Endothelial cell (in vitro differentiated cells): Measurements from ENCODE around the gene KMT2E. TPM values are rescaled to one million over a fixed set of nuclear protein-coding genes. Genes with fewer than 3 reads are reported as not detected.
"Not testable (repeated sequence)": the region's sequence is repeated elsewhere in the genome, so short reads cannot be mapped to it uniquely, and the experiment has no call there.

ENCODE experiments used
- DNase-seq: peaks from one replicate; pipeline ENCODE4 v3.0.0; 2021; ENCODE audit warnings: low spot score
- H3K27ac Mint-ChIP-seq: one replicate; pipeline ENCODE4 v1.8.0; 2021; ENCODE audit warnings: mixed read lengths, inconsistent platforms; ENCODE audit not compliant: unreplicated experiment
- H3K27me3 Mint-ChIP-seq: one replicate; pipeline ENCODE4 v1.8.0; 2021; ENCODE audit warnings: mild to moderate bottlenecking, moderate library complexity, mixed read lengths, inconsistent platforms; ENCODE audit not compliant: unreplicated experiment
- H3K36me3 Mint-ChIP-seq: one replicate; pipeline ENCODE4 v1.8.0; 2021; ENCODE audit warnings: mild to moderate bottlenecking, low read depth, mixed read lengths, inconsistent platforms; ENCODE audit not compliant: unreplicated experiment
- H3K4me1 Mint-ChIP-seq: one replicate; pipeline ENCODE4 v1.8.0; 2021; ENCODE audit warnings: mild to moderate bottlenecking, mixed read lengths, inconsistent platforms; ENCODE audit not compliant: unreplicated experiment
- H3K4me3 Mint-ChIP-seq: one replicate; pipeline ENCODE4 v1.8.0; 2021; ENCODE audit warnings: mild to moderate bottlenecking, mixed read lengths, inconsistent platforms; ENCODE audit not compliant: unreplicated experiment
- H3K9me3 Mint-ChIP-seq: one replicate; pipeline ENCODE4 v1.8.0; 2021; ENCODE audit warnings: mixed read lengths, inconsistent platforms; ENCODE audit not compliant: unreplicated experiment
- total RNA-seq: library from RNA; stranded (reverse); fragmentation: NEBNext Ultra II Directional; extraction: Animal tissue kit (Norgen Biotek cat#: 25700); gene quantifications from one replicate; pipeline ENCODE4 v1.2.1, GENCODE V29; 2021; ENCODE audit not compliant: unreplicated experiment
- TF ChIP-seq, protein P1 (sequence below): fragments of 200-600 bp; sonication (generic); IDR thresholded peaks from one replicate; pipeline ENCODE4 v1.5.0; 2021; ENCODE audit warnings: antibody characterized with exemption; ENCODE audit not compliant: unreplicated experiment

The KMT2E gene
- total RNA-seq, 1 donor from 2014 or later = 71.0 TPM

- no peaks in the 10 kb centered on the region for H3K9me3 Mint-ChIP-seq
- H3K4me1 Mint-ChIP-seq = peaks cover 32% of the 10 kb centered on the region
- peaks cover 2% of the 10 kb centered on the region for H3K27me3 Mint-ChIP-seq
- peaks cover 4% of the 10 kb centered on the region for H3K36me3 Mint-ChIP-seq
- TF ChIP-seq, protein P1, sequence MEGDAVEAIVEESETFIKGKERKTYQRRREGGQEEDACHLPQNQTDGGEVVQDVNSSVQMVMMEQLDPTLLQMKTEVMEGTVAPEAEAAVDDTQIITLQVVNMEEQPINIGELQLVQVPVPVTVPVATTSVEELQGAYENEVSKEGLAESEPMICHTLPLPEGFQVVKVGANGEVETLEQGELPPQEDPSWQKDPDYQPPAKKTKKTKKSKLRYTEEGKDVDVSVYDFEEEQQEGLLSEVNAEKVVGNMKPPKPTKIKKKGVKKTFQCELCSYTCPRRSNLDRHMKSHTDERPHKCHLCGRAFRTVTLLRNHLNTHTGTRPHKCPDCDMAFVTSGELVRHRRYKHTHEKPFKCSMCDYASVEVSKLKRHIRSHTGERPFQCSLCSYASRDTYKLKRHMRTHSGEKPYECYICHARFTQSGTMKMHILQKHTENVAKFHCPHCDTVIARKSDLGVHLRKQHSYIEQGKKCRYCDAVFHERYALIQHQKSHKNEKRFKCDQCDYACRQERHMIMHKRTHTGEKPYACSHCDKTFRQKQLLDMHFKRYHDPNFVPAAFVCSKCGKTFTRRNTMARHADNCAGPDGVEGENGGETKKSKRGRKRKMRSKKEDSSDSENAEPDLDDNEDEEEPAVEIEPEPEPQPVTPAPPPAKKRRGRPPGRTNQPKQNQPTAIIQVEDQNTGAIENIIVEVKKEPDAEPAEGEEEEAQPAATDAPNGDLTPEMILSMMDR = no peak
- no peak overlapping the region for H3K4me3 Mint-ChIP-seq
- H3K27ac Mint-ChIP-seq = peak overlapping the region; percentile 65
- no peak for DNase-seq
Observed at GRCh38 chr7:105003275-105003674, 10.7 kb upstream of the KMT2E start.

DNA sequence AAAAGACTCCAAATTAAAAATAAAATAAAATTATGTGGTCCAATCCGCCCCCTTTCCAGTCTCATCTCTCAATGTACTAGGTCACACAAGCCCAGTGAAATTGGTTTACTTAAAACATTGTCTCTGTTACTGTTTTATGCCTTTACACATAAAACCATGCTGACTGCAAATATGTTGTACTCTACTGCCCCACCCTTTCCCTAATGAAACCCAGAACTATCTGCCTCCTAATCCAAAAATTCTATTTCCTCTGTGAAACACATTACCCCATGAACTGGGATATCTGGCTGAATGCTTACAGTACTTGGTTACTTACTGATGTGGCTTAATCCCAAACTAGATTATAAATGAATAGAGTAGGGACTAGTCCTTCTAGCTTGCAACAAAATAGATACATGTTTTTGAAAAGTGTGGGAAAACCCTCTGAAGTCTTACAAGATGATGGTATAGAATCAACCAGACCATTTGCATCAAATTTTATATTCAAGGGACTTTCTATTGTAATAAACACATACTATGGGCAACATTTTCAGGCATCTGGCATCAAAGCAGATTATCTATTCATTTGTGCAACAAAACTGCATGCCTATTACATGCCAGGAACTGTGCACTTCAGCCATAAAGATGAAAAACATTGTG lies 10.0 kb upstream of the KMT2E start:
- no peak overlapping the region for H3K4me3 Mint-ChIP-seq
- DNase-seq = no peak
- H3K27me3 Mint-ChIP-seq = peaks cover 2% of the 10 kb centered on the region
- TF ChIP-seq, protein P1 = no peak
- H3K4me1 Mint-ChIP-seq = peaks cover 30% of the 10 kb centered on the region
- no peak overlapping the region for H3K27ac Mint-ChIP-seq
- H3K9me3 Mint-ChIP-seq = no peaks in the 10 kb centered on the region
- H3K36me3 Mint-ChIP-seq = peaks cover 5% of the 10 kb centered on the region

- not testable (repeated sequence) for H3K9me3 Mint-ChIP-seq, DNase-seq, H3K4me3 Mint-ChIP-seq, H3K27me3 Mint-ChIP-seq, H3K36me3 Mint-ChIP-seq
- H3K27ac Mint-ChIP-seq = peak overlapping the region; percentile 27
- H3K4me1 Mint-ChIP-seq = peaks cover 31% of the 10 kb centered on the region
Observed at GRCh38 chr7:105005006-105005405, 9.0 kb upstream of the KMT2E start.

GRCh38 chr7:105005486-105005885 lies 8.5 kb upstream of the KMT2E start:
- not testable (repeated sequence) for H3K4me3 Mint-ChIP-seq, DNase-seq, H3K36me3 Mint-ChIP-seq, H3K9me3 Mint-ChIP-seq, H3K27me3 Mint-ChIP-seq
- H3K4me1 Mint-ChIP-seq = peaks cover 33% of the 10 kb centered on the region
- H3K27ac Mint-ChIP-seq = peak overlapping the region; percentile 27

- TF ChIP-seq, protein P1 = no peak
- Mint-ChIP-seq H3K27me3 (peaks cover 2% of the 10 kb centered on the region), H3K4me3 (no peak overlapping the region), H3K9me3 (no peaks in the 10 kb centered on the region), H3K36me3 (peaks cover 5% of the 10 kb centered on the region), H3K27ac (peak overlapping the region; percentile 22), H3K4me1 (peaks cover 35% of the 10 kb centered on the region)
- no peak for DNase-seq
Observed at GRCh38 chr7:105006367-105007136, 7.5 kb upstream of the KMT2E start.

- Mint-ChIP-seq H3K9me3 (no peaks in the 10 kb centered on the region), H3K27ac (no peak overlapping the region), H3K27me3 (peaks cover 6% of the 10 kb centered on the region), H3K4me3 (no peak overlapping the region), H3K4me1 (peaks cover 37% of the 10 kb centered on the region), H3K36me3 (peaks cover 5% of the 10 kb centered on the region)
- TF ChIP-seq, protein P1 = no peak
- no peak for DNase-seq
Observed at GRCh38 chr7:105007298-105007697, 6.7 kb upstream of the KMT2E start.
